Measurements from ENCODE around the gene CEP85.

Gene CEP85

GRCh38 chr1:26317146-26317545 lies 83.1 kb downstream of the CEP85 start:
- no peak for DNase-seq (ENCODE audit: low spot score)

GRCh38 chr1:26317612-26318337 lies 83.8 kb downstream of the CEP85 start, which contains the start of gene CD52:
CD52 (plus strand) TSS chr1:26317958; CDS start chr1:26318018, 60 bp downstream.
- DNase-seq (ENCODE audit: low spot score): no peak

GRCh38 chr1:26318338-26319064 lies 84.5 kb downstream of the CEP85 start:
- no peak for DNase-seq (ENCODE audit: low spot score)

GRCh38 chr1:26320896-26321295 lies 86.9 kb downstream of the CEP85 start:
- no peak for DNase-seq (ENCODE audit: low spot score)

GRCh38 chr1:26321315-26322041 lies 87.5 kb downstream of the CEP85 start:
- peak; percentile 68 for DNase-seq (ENCODE audit: low spot score)

GRCh38 chr1:26322042-26322331 lies 88.0 kb downstream of the CEP85 start:
- no peak for DNase-seq (ENCODE audit: low spot score)

- no peak for DNase-seq (ENCODE audit: low spot score)
Observed at GRCh38 chr1:26323382-26323781, 89.4 kb downstream of the CEP85 start.

GRCh38 chr1:26324550-26324949 lies 90.5 kb downstream of the CEP85 start:
- DNase-seq (ENCODE audit: low spot score): no peak

- no peak for DNase-seq (ENCODE audit: low spot score)
Observed at GRCh38 chr1:26327956-26328362, 94.0 kb downstream of the CEP85 start.

All from kidney capillary endothelial cell (primary cell).